HEK293 (cell line): Measurements from ENCODE around the gene BCAN.

ENCODE experiments used
- BCL11A ChIP-seq: fragments of 450-650 bp; formaldehyde crosslinking; IDR thresholded peaks from 2 replicates; pipeline ENCODE4 v1.5.1; 2016; ENCODE audit warnings: low read depth, missing biosample characterization, missing genetic modification characterization
- EGR2 ChIP-seq: fragments of 450-650 bp; formaldehyde crosslinking; IDR thresholded peaks from 2 replicates; pipeline ENCODE4 v1.5.1; 2016; ENCODE audit warnings: low read depth, missing biosample characterization, missing genetic modification characterization
- KLF16 ChIP-seq: fragments of 450-650 bp; formaldehyde crosslinking; IDR thresholded peaks from 2 replicates; pipeline ENCODE4 v1.5.1; 2017; ENCODE audit warnings: missing biosample characterization, missing genetic modification characterization
- MYNN ChIP-seq: fragments of 450-650 bp; formaldehyde crosslinking; IDR thresholded peaks from 2 replicates; pipeline ENCODE4 v1.5.1; 2016; ENCODE audit warnings: missing biosample characterization, missing genetic modification characterization, borderline replicate concordance
- PRDM10 ChIP-seq: fragments of 450-650 bp; formaldehyde crosslinking; IDR thresholded peaks from 2 replicates; pipeline ENCODE4 v1.5.1; 2016; ENCODE audit warnings: missing biosample characterization, missing genetic modification characterization
- REPIN1 ChIP-seq: fragments of 450-650 bp; formaldehyde crosslinking; IDR thresholded peaks from 2 replicates; pipeline ENCODE4 v1.5.1; 2017; ENCODE audit warnings: missing biosample characterization, missing genetic modification characterization, low read depth
- SCRT2 ChIP-seq: fragments of 450-650 bp; formaldehyde crosslinking; IDR thresholded peaks from 2 replicates; pipeline ENCODE4 v1.5.1; 2016; ENCODE audit warnings: missing biosample characterization, missing genetic modification characterization
- SP7 ChIP-seq: fragments of 450-650 bp; formaldehyde crosslinking; IDR thresholded peaks from 2 replicates; pipeline ENCODE4 v1.5.1; 2016; ENCODE audit warnings: missing biosample characterization, missing genetic modification characterization
- YY1 ChIP-seq: fragments of 450-650 bp; formaldehyde crosslinking; IDR thresholded peaks from 2 replicates; pipeline ENCODE4 v1.5.1; 2018; ENCODE audit warnings: missing biosample characterization, missing genetic modification characterization
- YY2 ChIP-seq: fragments of 450-650 bp; formaldehyde crosslinking; IDR thresholded peaks from 2 replicates; pipeline ENCODE4 v1.5.1; 2016; ENCODE audit warnings: missing biosample characterization, missing genetic modification characterization
- ZBTB8A ChIP-seq: fragments of 450-650 bp; formaldehyde crosslinking; IDR thresholded peaks from 2 replicates; pipeline ENCODE4 v1.5.1; 2016; ENCODE audit warnings: missing biosample characterization, missing genetic modification characterization
- ZEB2 ChIP-seq: fragments of 450-650 bp; formaldehyde crosslinking; IDR thresholded peaks from 2 replicates; pipeline ENCODE4 v1.5.1; 2016; ENCODE audit warnings: missing biosample characterization, missing genetic modification characterization
- ZFP41 ChIP-seq: fragments of 450-650 bp; formaldehyde crosslinking; IDR thresholded peaks from 2 replicates; pipeline ENCODE4 v1.5.1; 2016; ENCODE audit warnings: missing biosample characterization, missing genetic modification characterization, borderline replicate concordance
- ZIC2 ChIP-seq: fragments of 450-650 bp; formaldehyde crosslinking; IDR thresholded peaks from 2 replicates; pipeline ENCODE4 v1.5.1; 2016; ENCODE audit warnings: missing biosample characterization, missing genetic modification characterization
- ZNF155 ChIP-seq: fragments of 450-650 bp; formaldehyde crosslinking; IDR thresholded peaks from 2 replicates; pipeline ENCODE4 v1.5.1; 2016; ENCODE audit warnings: missing biosample characterization, missing genetic modification characterization
- ZNF157 ChIP-seq: fragments of 450-650 bp; formaldehyde crosslinking; IDR thresholded peaks from 2 replicates; pipeline ENCODE4 v1.5.1; 2016; ENCODE audit warnings: missing biosample characterization, missing genetic modification characterization
- ZNF266 ChIP-seq: fragments of 450-650 bp; formaldehyde crosslinking; IDR thresholded peaks from 2 replicates; pipeline ENCODE4 v1.5.1; 2016; ENCODE audit warnings: missing biosample characterization, missing genetic modification characterization, low read depth
- ZNF324 ChIP-seq: fragments of 450-650 bp; formaldehyde crosslinking; IDR thresholded peaks from 2 replicates; pipeline ENCODE4 v1.5.1; 2016; ENCODE audit warnings: missing biosample characterization, missing genetic modification characterization
- ZNF335 ChIP-seq: fragments of 450-650 bp; formaldehyde crosslinking; conservative IDR thresholded peaks from 2 replicates; pipeline ENCODE4 v1.5.1; 2016; ENCODE audit warnings: missing biosample characterization, missing genetic modification characterization
- ZNF404 ChIP-seq: fragments of 450-650 bp; formaldehyde crosslinking; IDR thresholded peaks from 2 replicates; pipeline ENCODE4 v1.5.1; 2017; ENCODE audit warnings: missing biosample characterization, missing genetic modification characterization
- ZNF416 ChIP-seq: fragments of 450-650 bp; formaldehyde crosslinking; IDR thresholded peaks from 2 replicates; pipeline ENCODE4 v1.5.1; 2016; ENCODE audit warnings: missing biosample characterization, missing genetic modification characterization
- ZNF423 ChIP-seq: fragments of 450-650 bp; formaldehyde crosslinking; IDR thresholded peaks from 2 replicates; pipeline ENCODE4 v1.5.1; 2016; ENCODE audit warnings: missing biosample characterization, missing genetic modification characterization
- ZNF501 ChIP-seq: fragments of 450-650 bp; formaldehyde crosslinking; IDR thresholded peaks from 2 replicates; pipeline ENCODE4 v1.5.1; 2016; ENCODE audit warnings: missing biosample characterization, missing genetic modification characterization
- ZNF555 ChIP-seq: fragments of 450-650 bp; formaldehyde crosslinking; conservative IDR thresholded peaks from 2 replicates; pipeline ENCODE4 v1.5.1; 2017; ENCODE audit warnings: missing biosample characterization, mild to moderate bottlenecking, missing genetic modification characterization, inconsistent platforms
- ZNF596 ChIP-seq: fragments of 450-650 bp; IDR thresholded peaks from 2 replicates; pipeline ENCODE4 v1.5.0; 2018; ENCODE audit warnings: missing biosample characterization, mild to moderate bottlenecking, missing genetic modification characterization, moderate library complexity
- ZNF600 ChIP-seq: fragments of 450-650 bp; formaldehyde crosslinking; IDR thresholded peaks from 2 replicates; pipeline ENCODE4 v1.5.1; 2016; ENCODE audit warnings: missing biosample characterization, missing genetic modification characterization
- ZNF621 ChIP-seq: fragments of 450-650 bp; formaldehyde crosslinking; IDR thresholded peaks from 2 replicates; pipeline ENCODE4 v1.5.1; 2017; ENCODE audit warnings: missing biosample characterization, missing genetic modification characterization
- ZNF629 ChIP-seq: fragments of 450-650 bp; formaldehyde crosslinking; IDR thresholded peaks from 2 replicates; pipeline ENCODE4 v1.5.1; 2017; ENCODE audit warnings: missing biosample characterization, missing genetic modification characterization
- ZNF670 ChIP-seq: fragments of 450-650 bp; formaldehyde crosslinking; IDR thresholded peaks from 2 replicates; pipeline ENCODE4 v1.5.1; 2016; ENCODE audit warnings: missing biosample characterization, missing genetic modification characterization, low read depth
- ZNF707 ChIP-seq: fragments of 450-650 bp; formaldehyde crosslinking; IDR thresholded peaks from 2 replicates; pipeline ENCODE4 v1.5.1; 2016; ENCODE audit warnings: missing biosample characterization, missing genetic modification characterization
- ZNF785 ChIP-seq: fragments of 450-650 bp; formaldehyde crosslinking; IDR thresholded peaks from 2 replicates; pipeline ENCODE4 v1.5.1; 2016; ENCODE audit warnings: missing biosample characterization, missing genetic modification characterization
- ZSCAN16 ChIP-seq: fragments of 450-650 bp; formaldehyde crosslinking; IDR thresholded peaks from 2 replicates; pipeline ENCODE4 v1.5.1; 2016; ENCODE audit warnings: missing biosample characterization, missing genetic modification characterization
- ZXDB ChIP-seq: fragments of 450-650 bp; formaldehyde crosslinking; IDR thresholded peaks from 2 replicates; pipeline ENCODE4 v1.5.1; 2016; ENCODE audit warnings: missing biosample characterization, missing genetic modification characterization
- TF ChIP-seq, protein P1 (sequence below): fragments of 450-650 bp; formaldehyde crosslinking; IDR thresholded peaks from 2 replicates; pipeline ENCODE4 v1.5.1; 2016; ENCODE audit warnings: missing biosample characterization, missing genetic modification characterization
- TF ChIP-seq, protein P2 (sequence below): IDR thresholded peaks from 2 replicates; pipeline ENCODE4 v1.6.1; 2011; ENCODE audit warnings: mild to moderate bottlenecking, low read depth, low read length, borderline replicate concordance

The BCAN gene

DNA sequence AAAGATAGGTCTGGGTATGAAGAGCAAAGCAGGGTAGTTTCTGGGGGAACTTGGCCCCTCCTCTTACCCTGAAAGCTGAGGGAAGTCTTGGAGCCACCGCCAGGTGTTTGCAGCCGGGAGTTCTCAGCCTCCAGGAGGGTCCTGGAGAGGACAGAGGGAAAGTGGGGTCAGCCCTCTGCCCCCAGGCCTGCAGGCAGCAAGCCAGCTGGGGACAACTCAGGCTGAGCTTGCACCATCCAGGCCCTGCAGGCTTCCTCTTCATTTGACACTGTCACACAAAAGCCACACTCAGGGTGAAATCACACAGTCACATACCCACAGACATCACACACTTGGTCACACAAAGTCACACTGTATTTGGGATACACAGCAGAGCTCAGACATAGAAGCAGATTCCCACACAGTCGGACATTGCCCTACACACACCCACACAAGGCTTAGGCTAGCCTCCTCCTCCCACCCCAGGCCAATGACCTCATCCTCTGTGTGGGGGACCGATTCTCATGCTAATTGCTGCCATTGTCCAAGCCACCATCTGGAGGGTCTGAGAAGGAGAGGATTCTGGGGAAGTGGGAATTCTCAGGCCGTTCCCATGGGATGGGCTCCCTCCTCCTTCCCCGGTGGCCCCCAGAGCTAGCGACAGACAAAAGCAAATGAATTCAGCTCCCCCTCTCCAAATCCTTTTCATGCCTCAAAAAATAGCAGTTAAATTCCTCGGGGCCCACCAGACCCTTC lies 31.6 kb downstream of the BCAN start (continued):
- TF ChIP-seq YY1 (tag by site-specific recombination) (no peak), ZFP41 (tag by site-specific recombination) (no peak), BCL11A (tag by site-specific recombination) (no peak), ZIC2 (peak; percentile 65), ZBTB8A (tag by site-specific recombination) (no peak), ZNF324 (0 out of 2 replicates have a peak, but pooled peaks have one; percentile 20), ZNF670 (tag by site-specific recombination) (no peak), ZNF266 (tag by site-specific recombination) (no peak), KLF16 (tag by site-specific recombination) (no peak), SCRT2 (tag by site-specific recombination) (no peak), ZNF423 (tag by site-specific recombination) (no peak), REPIN1 (tag by site-specific recombination) (no peak), ZNF404 (tag by site-specific recombination) (no peak), ZNF596 (tag by site-specific recombination) (no peak), ZSCAN16 (tag by site-specific recombination) (no peak), ZNF335 (tag by site-specific recombination) (no peak), EGR2 (tag by site-specific recombination) (peak; percentile 99), ZNF629 (tag by site-specific recombination) (peak; percentile 69), ZNF785 (no peak), YY2 (no peak), ZNF555 (no peak), ZEB2 (tag by site-specific recombination) (no peak), ZXDB (tag by site-specific recombination) (no peak), SP7 (tag by site-specific recombination) (0 out of 2 replicates have a peak, but pooled peaks have one; percentile 31), ZNF707 (tag by site-specific recombination) (no peak), ZNF501 (no peak), ZNF157 (tag by site-specific recombination) (no peak), ZNF416 (no peak), MYNN (tag by site-specific recombination) (no peak), ZNF621 (tag by site-specific recombination) (no peak), ZNF155 (no peak), PRDM10 (tag by site-specific recombination) (peak; percentile 53), ZNF600 (tag by site-specific recombination) (peak; percentile 75)
- TF ChIP-seq, protein P1, sequence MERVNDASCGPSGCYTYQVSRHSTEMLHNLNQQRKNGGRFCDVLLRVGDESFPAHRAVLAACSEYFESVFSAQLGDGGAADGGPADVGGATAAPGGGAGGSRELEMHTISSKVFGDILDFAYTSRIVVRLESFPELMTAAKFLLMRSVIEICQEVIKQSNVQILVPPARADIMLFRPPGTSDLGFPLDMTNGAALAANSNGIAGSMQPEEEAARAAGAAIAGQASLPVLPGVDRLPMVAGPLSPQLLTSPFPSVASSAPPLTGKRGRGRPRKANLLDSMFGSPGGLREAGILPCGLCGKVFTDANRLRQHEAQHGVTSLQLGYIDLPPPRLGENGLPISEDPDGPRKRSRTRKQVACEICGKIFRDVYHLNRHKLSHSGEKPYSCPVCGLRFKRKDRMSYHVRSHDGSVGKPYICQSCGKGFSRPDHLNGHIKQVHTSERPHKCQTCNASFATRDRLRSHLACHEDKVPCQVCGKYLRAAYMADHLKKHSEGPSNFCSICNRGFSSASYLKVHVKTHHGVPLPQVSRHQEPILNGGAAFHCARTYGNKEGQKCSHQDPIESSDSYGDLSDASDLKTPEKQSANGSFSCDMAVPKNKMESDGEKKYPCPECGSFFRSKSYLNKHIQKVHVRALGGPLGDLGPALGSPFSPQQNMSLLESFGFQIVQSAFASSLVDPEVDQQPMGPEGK (tag by site-specific recombination): peak; percentile 83
- TF ChIP-seq, protein P2, sequence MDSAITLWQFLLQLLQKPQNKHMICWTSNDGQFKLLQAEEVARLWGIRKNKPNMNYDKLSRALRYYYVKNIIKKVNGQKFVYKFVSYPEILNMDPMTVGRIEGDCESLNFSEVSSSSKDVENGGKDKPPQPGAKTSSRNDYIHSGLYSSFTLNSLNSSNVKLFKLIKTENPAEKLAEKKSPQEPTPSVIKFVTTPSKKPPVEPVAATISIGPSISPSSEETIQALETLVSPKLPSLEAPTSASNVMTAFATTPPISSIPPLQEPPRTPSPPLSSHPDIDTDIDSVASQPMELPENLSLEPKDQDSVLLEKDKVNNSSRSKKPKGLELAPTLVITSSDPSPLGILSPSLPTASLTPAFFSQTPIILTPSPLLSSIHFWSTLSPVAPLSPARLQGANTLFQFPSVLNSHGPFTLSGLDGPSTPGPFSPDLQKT: no peak
